Subcutaneous abdominal adipose tissue (tissue), 5 donors: ENCODE measurements around the gene SOD2.

Experiments
- H3K27ac ChIP-seq: one replicate; pipeline ENCODE4 v1.7.0; 2013; ENCODE audit warnings: low read depth, mild to moderate bottlenecking, inconsistent platforms, low read length, moderate library complexity
- H3K27me3 ChIP-seq, 5 donors: one replicate each; pipeline ENCODE4 v1.7.0; 2013; ENCODE audit warnings: low read length in 5 of 5, inconsistent platforms in 1 of 5; ENCODE audit not compliant: control insufficient read depth in 5 of 5, insufficient read depth in 4 of 5
- H3K36me3 ChIP-seq, 5 donors: one replicate each; pipeline ENCODE4 v1.7.0; 2013; ENCODE audit warnings: low read length in 5 of 5; ENCODE audit not compliant: control insufficient read depth in 5 of 5, insufficient read depth in 5 of 5
- H3K4me1 ChIP-seq, 5 donors: one replicate each; pipeline ENCODE4 v1.7.0; 2013; ENCODE audit warnings: low read length in 5 of 5, mild to moderate bottlenecking in 3 of 5, moderate library complexity in 1 of 5; ENCODE audit not compliant: control insufficient read depth in 5 of 5, insufficient read depth in 5 of 5
- H3K4me3 ChIP-seq, 5 donors: one replicate each; pipeline ENCODE4 v1.7.0; 2013; ENCODE audit warnings: low read length in 5 of 5, low read depth in 1 of 5
- H3K9ac ChIP-seq, 5 donors: one replicate each; pipeline ENCODE4 v1.7.0; 2013; ENCODE audit warnings: low read length in 5 of 5, mild to moderate bottlenecking in 4 of 5, moderate library complexity in 3 of 5
- H3K9me3 ChIP-seq, 5 donors: one replicate each; pipeline ENCODE4 v1.7.0; 2013; ENCODE audit warnings: low read length in 5 of 5; ENCODE audit not compliant: control insufficient read depth in 5 of 5
- donor health status: healthy.
- donor health status: healthy.
- donor health status: healthy.
- donor health status: healthy.
- donor health status: healthy.

The SOD2 gene

GRCh38 chr6:159687341-159687740, 5.7 kb downstream of the SOD2 start:
- peaks cover 33 to 86% (median 56%) of the 10 kb centered on the region in 5 donors for H3K36me3 ChIP-seq
- no peak overlapping the region for H3K27ac ChIP-seq
- H3K9me3 ChIP-seq = no peaks in the 10 kb centered on the region
- no peak overlapping the region for H3K9ac ChIP-seq
- H3K27me3 ChIP-seq = no peaks in the 10 kb centered on the region
- H3K4me1 ChIP-seq = peaks cover 3 to 39% (median 34%) of the 10 kb centered on the region in 5 donors
- no peak overlapping the region for H3K4me3 ChIP-seq

GRCh38 chr6:159686703-159687102, 6.3 kb downstream of the SOD2 start:
- H3K27ac ChIP-seq = no peak overlapping the region
- H3K4me1 ChIP-seq = peaks cover 3 to 40% (median 30%) of the 10 kb centered on the region in 5 donors
- H3K36me3 ChIP-seq = peaks cover 40 to 86% (median 63%) of the 10 kb centered on the region in 5 donors
- no peaks in the 10 kb centered on the region for H3K9me3 ChIP-seq
- H3K27me3 ChIP-seq = no peaks in the 10 kb centered on the region
- H3K9ac ChIP-seq = no peak overlapping the region
- H3K4me3 ChIP-seq = peak overlapping the region in 1 of 5 donors; percentile 14

- peaks cover 3 to 44% (median 32%) of the 10 kb centered on the region in 5 donors for H3K4me1 ChIP-seq
- H3K9me3 ChIP-seq = no peaks in the 10 kb centered on the region
- H3K4me3 ChIP-seq = peak overlapping the region in 1 of 5 donors; percentile 17
Observed at GRCh38 chr6:159686040-159686439, 7.0 kb downstream of the SOD2 start.

GRCh38 chr6:159684013-159684304, 9.1 kb downstream of the SOD2 start:
- peak overlapping the region in 1 of 5 donors; percentile 8 for H3K9ac ChIP-seq
- peaks cover 3 to 42% (median 28%) of the 10 kb centered on the region in 5 donors for H3K4me1 ChIP-seq
- no peaks in the 10 kb centered on the region for H3K9me3 ChIP-seq
- no peak overlapping the region for H3K4me3 ChIP-seq
- H3K27me3 ChIP-seq = no peaks in the 10 kb centered on the region
- peaks cover 43 to 96% (median 63%) of the 10 kb centered on the region in 5 donors for H3K36me3 ChIP-seq
- H3K27ac ChIP-seq = no peak overlapping the region

More at GRCh38 chr6:159686040-159686439, 7.0 kb downstream of the SOD2 start:
- Histone ChIP-seq H3K9ac (no peak overlapping the region), H3K27me3 (no peaks in the 10 kb centered on the region), H3K27ac (no peak overlapping the region), H3K36me3 (peaks cover 43 to 92% (median 69%) of the 10 kb centered on the region in 5 donors)

- peaks cover 0 to 38% (median 22%) of the 10 kb centered on the region in 5 donors for H3K4me1 ChIP-seq
- H3K4me3 ChIP-seq = no peak overlapping the region
- no peak overlapping the region for H3K27ac ChIP-seq
- no peaks in the 10 kb centered on the region for H3K9me3 ChIP-seq
- peaks cover 40 to 92% (median 63%) of the 10 kb centered on the region in 5 donors for H3K36me3 ChIP-seq
- H3K27me3 ChIP-seq = no peaks in the 10 kb centered on the region
- H3K9ac ChIP-seq = peak overlapping the region in 1 of 5 donors; percentile 24
Observed at GRCh38 chr6:159682810-159683209, 10.2 kb downstream of the SOD2 start.

- peaks cover 0 to 36% (median 19%) of the 10 kb centered on the region in 5 donors for H3K4me1 ChIP-seq
- H3K4me3 ChIP-seq = no peak overlapping the region
- H3K27me3 ChIP-seq = no peaks in the 10 kb centered on the region
- H3K9me3 ChIP-seq = no peaks in the 10 kb centered on the region
- H3K36me3 ChIP-seq = peaks cover 40 to 89% (median 61%) of the 10 kb centered on the region in 5 donors
- H3K27ac ChIP-seq = no peak overlapping the region
- peak overlapping the region in 1 of 5 donors; percentile 24 for H3K9ac ChIP-seq
Observed at GRCh38 chr6:159682295-159682694, 10.7 kb downstream of the SOD2 start.

- Histone ChIP-seq H3K4me1 (peaks cover 0 to 27% (median 14%) of the 10 kb centered on the region in 5 donors), H3K36me3 (peaks cover 34 to 79% (median 58%) of the 10 kb centered on the region in 5 donors), H3K27ac (peak overlapping the region; percentile 40), H3K9me3 (no peaks in the 10 kb centered on the region), H3K27me3 (no peaks in the 10 kb centered on the region), H3K4me3 (no peak overlapping the region), H3K9ac (no peak overlapping the region)
Observed at GRCh38 chr6:159681191-159681880, 11.7 kb downstream of the SOD2 start.

- no peak overlapping the region for H3K4me3 ChIP-seq
- no peak overlapping the region for H3K9ac ChIP-seq
- H3K27me3 ChIP-seq = no peaks in the 10 kb centered on the region
- H3K27ac ChIP-seq = peak overlapping the region; percentile 40
- peaks cover 0 to 26% (median 7%) of the 10 kb centered on the region in 5 donors for H3K4me1 ChIP-seq
- peaks cover 27 to 67% (median 52%) of the 10 kb centered on the region in 5 donors for H3K36me3 ChIP-seq
- H3K9me3 ChIP-seq = no peaks in the 10 kb centered on the region
Observed at GRCh38 chr6:159680104-159680503, 12.9 kb downstream of the SOD2 start.

- Histone ChIP-seq H3K9ac (no peak overlapping the region), H3K4me1 (peaks cover 0 to 26% (median 7%) of the 10 kb centered on the region in 5 donors), H3K4me3 (no peak overlapping the region), H3K9me3 (no peaks in the 10 kb centered on the region), H3K27ac (peak overlapping the region; percentile 40), H3K27me3 (no peaks in the 10 kb centered on the region), H3K36me3 (peaks cover 22 to 60% (median 46%) of the 10 kb centered on the region in 5 donors)
Observed at GRCh38 chr6:159679091-159680077, 13.7 kb downstream of the SOD2 start.
